GM18951 (cell line): Measurements from ENCODE around the gene FOXO4.

ENCODE experiments used
- POLR2A ChIP-seq: IDR thresholded peaks from 4 replicates; pipeline ENCODE4 v1.6.1; 2011; ENCODE audit warnings: mild to moderate bottlenecking; ENCODE audit not compliant: insufficient read length, insufficient read depth; ENCODE audit errors: extremely low read depth
- in situ Hi-C: fragments of 300-500 bp; cut with MboI; formaldehyde crosslinking; loops from one replicate; pipeline ENCODE4 v1.12.0; 2022; ENCODE audit warnings: low sequenced_read_pairs, mixed read lengths, inconsistent platforms; ENCODE audit not compliant: unreplicated experiment

The FOXO4 gene

DNA sequence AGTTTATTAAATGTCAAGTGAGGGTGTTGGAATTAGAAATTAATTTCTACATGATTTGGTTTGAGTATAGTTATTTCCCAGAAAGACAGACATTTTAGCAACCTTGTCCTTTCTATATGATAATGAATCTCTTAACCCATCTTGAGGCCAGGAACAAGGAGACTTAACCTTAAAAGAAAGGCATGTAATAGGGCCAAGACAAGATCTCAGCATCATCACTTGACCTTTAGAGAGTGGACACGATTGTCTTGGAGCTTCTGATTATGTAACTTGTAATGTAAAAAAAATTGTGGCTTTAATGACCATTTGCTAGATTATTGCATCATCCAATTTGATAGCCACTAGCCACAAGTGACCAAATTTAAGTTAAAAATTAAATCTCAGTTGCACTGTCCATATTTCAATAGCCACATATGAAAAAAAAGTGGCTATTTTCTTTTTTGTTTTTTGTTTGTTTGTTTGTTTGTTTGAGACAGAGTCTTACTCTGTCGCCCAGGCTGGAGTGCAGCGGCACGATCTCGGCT lies 13.5 kb upstream of the FOXO4 start:
- TF ChIP-seq POLR2A: no peak

DNA sequence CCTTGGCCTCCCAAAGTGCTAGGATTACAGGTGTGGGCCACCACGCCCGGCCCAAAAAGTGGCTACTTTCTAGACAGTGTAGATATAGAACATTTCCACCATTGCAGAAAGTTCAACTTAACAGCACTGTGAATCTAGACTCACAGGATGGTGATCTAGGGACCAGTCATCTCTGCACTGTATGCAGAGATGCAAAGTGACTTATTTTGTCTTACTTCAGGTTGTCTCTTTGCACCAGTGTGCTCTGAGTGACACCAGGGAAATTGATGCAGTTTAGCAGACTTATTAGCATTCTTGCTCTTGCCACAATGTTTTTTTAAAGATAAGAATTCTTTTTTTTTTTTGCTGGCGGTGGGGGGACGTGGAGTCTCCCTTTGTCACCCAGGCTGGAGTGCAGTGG lies 12.8 kb upstream of the FOXO4 start:
- no peak for TF ChIP-seq POLR2A
- in situ Hi-C loops: no loop called here

More for the DNA sequence above, 13.5 kb upstream of the FOXO4 start:
- in situ Hi-C loops: no loop called here

DNA sequence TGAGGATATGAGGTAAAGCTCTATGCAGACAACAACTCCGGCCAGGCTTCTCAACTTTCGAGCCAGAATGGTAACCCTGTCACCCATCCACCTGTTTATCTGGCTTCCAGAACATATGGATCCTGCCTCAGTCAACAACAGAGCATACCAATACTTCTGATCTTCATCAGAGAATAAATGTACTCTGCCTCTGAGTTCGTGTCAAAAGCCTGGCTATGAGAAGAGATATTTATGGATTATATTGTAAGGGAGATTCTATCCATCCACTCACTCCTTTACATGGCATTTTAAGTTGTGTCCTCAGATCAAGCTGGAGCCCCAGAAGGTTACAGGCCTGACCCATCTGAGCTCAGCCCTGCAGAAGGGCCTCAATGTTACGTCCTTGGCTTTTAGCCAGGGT lies 9.8 kb upstream of the FOXO4 start:
- in situ Hi-C loops: no loop called here
- no peak for TF ChIP-seq POLR2A

DNA sequence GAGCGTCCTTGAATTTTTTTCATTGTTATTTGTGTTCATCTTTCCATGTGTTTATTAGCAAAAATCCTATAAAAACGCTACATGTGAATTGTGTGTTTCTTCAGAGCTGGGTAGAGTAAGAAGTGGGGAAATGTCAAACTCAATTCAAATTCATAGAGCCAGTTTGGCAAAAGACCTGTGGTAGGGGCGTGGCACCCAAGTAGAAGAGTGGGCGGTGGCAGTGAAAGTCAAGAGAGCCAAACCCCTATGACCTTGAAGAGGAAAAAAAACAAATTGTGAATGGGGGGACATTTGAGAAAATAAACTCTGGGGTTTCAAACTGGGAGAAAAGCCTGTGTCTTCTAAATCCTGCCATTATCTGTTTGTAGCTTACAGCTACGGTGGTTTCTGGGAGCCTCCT lies 4.4 kb upstream of the FOXO4 start:
- TF ChIP-seq POLR2A: no peak
- in situ Hi-C loops: no loop called here

DNA sequence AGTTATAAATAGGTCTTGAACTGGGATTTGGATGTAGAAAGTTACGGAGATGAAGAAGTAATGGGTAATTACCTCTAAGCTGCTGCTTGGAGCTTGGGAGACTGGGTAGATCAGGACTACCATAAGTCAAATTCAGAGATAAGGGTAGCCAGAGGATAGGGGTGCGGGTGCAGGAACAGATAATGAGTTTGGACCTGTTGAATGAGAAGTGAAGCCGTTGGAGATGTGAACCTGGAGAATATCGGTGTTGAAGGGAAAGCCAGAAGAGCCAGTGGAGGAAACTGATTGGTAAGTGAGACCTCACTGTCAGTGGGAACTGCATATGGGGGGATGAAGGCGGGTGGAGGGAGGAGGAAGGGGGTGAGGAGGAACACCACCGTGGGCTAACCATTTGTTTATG lies 618 bp upstream of the FOXO4 start:
- in situ Hi-C loops: no loop called here
- TF ChIP-seq POLR2A: no peak

DNA sequence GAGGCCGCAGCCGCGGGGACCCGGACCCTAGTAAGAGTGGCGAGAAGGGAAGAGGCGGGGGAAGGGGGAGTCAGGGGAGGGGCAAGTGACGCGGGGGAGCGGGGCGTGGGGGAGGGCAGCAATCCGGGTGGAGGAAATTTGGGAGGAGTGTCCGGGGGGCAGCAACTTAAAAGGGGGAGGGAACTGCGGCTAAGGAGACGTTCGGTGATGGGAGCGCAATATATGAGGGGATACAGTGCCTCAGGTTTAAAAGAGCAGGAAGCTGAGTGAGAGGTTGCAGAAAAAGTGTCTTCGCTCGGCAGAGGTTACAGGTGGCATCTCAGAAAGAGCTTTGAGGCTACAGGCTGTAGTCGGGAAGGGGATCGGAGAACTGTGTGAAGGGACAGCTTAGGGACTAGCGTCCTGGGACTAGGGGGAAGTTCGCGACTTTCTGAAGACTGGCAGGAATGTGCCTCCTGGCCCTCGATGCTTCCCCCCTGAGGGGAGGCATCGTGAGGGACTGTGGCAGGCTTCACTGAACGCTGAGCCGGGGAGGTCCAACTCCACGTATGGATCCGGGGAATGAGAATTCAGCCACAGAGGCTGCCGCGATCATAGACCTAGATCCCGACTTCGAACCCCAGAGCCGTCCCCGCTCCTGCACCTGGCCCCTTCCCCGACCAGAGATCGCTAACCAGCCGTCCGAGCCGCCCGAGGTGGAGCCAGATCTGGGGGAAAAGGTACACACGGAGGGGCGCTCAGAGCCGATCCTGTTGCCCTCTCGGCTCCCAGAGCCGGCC lies 519 bp downstream of the FOXO4 start:
- in situ Hi-C loops: no loop called here
- no peak for TF ChIP-seq POLR2A

DNA sequence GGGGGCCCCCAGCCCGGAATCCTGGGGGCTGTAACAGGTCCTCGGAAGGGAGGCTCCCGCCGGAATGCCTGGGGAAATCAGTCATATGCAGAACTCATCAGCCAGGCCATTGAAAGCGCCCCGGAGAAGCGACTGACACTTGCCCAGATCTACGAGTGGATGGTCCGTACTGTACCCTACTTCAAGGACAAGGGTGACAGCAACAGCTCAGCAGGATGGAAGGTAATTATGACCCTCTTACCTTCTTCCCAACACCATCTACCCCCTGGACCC lies 1.0 kb downstream of the FOXO4 start:
- TF ChIP-seq POLR2A: no peak
- in situ Hi-C loops: no loop called here

GRCh38 chrX:71098302-71098701 lies 2.7 kb downstream of the FOXO4 start:
- TF ChIP-seq POLR2A: no peak
- in situ Hi-C loops: no loop called here

DNA sequence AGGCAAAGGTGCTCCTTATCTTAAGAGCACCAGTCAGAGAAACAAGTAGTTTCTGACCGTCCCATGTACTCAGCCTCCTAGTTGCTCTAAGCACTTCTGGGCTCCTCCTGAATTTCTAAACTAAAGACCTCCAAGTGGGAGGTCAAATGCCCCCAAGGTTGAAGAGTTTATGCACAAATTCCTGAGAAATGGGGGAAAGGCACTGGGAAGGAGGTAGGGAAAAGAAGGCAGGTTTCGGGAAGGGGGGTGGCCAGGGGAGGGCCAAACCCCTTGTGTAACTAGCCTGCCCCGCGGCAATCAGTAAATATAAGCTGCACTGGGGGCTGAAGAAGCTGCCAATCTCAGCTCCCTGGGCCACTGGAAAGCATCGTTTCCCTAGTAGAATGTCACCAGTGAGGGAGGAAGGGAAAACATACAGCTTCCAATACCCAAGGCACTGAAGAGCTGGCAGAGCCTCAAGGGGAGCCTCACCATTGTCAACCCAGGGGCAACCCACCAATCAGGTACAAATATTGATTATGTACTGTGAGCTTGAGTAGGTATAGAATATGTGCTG lies 3.4 kb downstream of the FOXO4 start:
- TF ChIP-seq POLR2A: no peak
- in situ Hi-C loops: no loop called here

- in situ Hi-C loops: no loop called here
These were observed 4.1 kb downstream of the FOXO4 start for GRCh38 chrX:71099736-71100135.

GRCh38 chrX:71100581-71101505 lies 5.2 kb downstream of the FOXO4 start:
- in situ Hi-C loops: no loop called here
- TF ChIP-seq POLR2A: no peak

More at GRCh38 chrX:71099736-71100135, 4.1 kb downstream of the FOXO4 start:
- TF ChIP-seq POLR2A: no peak

DNA sequence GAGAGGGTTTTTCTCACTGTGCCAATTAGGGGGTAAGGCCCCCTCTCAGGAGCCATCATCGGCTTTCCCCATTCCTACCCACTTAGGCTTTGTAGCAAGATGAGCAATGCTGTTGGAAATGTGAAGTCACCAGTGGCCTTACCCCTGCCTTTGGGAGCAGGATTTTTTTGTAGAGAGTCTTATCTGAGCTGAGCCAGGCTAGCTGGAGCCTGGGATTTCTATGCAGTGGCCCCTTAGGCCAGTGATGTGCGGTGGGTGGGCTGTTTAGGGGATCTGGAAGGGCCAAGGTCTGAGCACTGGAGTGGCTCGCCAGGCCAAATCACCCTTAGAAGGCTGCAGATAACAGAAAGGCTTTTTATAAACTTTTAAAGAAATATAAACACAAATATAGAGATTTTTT lies 6.6 kb downstream of the FOXO4 start:
- in situ Hi-C loops: no loop called here

More for the DNA sequence above, 6.6 kb downstream of the FOXO4 start:
- TF ChIP-seq POLR2A: no peak
